HG03139 (cell line): ENCODE data around the gene NF2.

ENCODE experiments used
- ATAC-seq: cut with Tn5 transposase; IDR thresholded peaks from one replicate; pipeline ENCODE4 v1.9.1; 2021; ENCODE audit not compliant: unreplicated experiment

NF2 gene

DNA sequence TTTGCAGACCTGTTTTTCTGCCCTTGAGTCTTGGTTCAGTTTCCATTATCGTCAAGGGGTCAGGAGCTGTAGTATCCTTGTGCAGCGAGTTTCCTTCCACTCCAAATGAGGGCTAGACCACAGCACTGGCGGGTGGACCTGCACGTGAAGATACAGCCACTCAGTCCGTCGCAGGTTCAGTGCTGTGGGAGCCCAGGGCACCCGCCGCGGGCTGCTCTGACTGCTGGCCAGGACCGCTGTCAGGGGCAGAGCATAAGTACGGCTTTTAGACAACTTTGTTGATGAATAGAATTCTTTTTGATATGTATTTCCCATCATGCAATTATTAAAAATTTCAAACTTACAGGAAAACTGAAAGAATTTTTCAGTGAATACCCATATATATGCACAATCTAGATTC is 56.6 kb downstream of the NF2 start:
- ATAC-seq: no peak

DNA sequence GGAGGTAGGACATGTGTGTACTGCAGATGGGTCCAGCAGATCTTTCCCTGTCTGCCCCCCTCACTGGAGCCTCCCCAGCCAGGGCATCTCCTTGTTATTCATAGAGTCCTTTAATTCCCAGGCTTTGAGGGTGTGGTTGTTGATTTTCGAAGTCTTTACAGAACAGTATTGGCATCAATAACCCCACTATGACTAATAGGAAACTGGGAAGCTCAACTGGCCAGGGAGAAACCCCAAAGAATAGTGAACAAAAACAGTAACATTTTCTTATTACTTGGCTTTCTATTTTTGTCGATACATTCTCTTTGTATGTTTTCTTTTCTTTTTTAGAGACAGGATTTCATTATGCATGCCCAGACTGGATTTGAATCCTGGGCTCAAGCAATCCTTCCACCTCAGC is 57.9 kb downstream of the NF2 start:
- no peak for ATAC-seq

DNA sequence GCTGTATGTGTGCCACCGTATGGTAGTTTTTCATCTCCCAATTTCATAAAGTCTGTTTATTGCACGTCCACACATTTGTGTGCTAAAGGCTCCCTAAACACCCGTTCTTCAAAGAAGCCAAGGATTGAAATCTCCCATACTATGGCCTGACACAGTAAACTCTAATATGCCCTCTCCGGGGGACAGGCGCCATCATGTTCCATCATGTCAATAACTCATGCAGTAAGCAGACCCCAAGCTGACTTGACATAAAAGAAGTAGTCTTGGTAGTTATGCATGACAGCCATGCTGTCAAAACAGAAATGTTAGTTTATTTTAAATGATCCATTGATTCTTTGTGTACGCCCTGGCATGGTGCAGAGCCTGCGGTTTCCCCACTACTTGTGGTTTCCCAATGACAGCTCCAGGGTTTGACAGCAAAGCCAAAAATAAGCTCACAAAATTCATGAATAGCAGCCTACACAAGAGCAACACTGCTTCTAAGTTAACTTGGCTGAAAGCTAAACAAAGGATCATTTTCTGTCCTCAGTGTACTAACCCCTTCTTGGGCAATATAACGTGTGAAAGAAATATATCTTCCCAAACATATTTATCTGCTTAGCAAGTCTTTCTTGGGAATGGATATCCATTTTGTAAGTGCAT is 59.9 kb downstream of the NF2 start:
- ATAC-seq: no peak

DNA sequence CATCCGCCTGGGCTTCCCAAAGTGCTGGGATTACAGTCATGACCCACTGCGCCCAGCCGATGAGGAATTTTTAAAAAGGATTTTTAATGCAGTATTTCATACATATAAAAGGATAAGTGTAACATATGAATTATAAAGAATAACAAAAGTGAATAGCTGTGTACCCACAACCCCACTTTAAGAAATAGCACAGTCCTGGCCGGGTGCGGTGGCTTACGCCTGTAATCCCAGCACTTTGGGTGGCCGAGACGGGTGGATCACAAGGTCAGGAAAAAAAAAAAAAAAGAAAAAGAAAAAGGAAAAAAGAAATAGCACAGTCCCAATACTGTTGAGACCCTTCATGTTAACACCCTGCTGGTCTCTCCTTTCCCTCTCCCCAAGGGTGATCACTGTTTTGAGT is 62.1 kb downstream of the NF2 start:
- ATAC-seq: no peak

DNA sequence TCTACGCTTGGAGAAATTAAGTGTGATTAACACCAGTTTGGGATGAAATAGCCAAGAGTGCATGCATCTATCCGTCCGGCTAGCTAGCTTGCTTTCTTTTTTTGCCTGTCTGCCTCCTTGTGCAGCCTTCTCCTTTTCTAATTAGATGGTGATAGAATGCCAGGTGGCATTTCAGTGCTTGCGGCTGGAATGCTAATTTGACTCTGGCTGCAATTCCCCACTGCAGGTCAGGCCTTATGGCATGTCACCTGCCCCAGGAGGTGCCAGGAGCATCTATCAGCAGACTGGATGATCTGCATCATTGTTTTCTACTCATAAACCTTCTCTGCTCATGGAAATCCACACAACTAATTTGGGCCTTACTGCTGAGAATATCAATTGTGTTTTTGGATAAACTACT is 65.2 kb downstream of the NF2 start:
- no peak for ATAC-seq

DNA sequence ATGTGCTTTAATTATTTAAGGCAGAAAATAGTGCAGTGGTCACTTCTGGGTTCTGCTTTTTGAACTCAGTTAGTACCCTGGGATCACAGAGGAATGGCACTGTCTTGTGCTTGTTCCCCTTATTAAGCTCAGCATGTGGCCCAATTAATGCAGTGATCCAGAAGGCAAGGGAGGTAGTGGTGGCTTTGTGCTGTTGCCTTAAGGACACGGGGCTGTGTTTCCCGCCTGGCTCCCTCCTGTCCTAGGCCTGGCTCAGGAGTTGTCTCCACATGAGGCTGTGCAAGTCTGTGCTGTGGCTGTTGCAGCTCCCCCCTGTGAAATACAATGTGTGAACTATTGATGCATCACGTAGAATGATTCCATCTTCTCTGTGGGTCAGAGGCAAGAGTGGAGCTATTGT is 67.2 kb downstream of the NF2 start:
- no peak for ATAC-seq

DNA sequence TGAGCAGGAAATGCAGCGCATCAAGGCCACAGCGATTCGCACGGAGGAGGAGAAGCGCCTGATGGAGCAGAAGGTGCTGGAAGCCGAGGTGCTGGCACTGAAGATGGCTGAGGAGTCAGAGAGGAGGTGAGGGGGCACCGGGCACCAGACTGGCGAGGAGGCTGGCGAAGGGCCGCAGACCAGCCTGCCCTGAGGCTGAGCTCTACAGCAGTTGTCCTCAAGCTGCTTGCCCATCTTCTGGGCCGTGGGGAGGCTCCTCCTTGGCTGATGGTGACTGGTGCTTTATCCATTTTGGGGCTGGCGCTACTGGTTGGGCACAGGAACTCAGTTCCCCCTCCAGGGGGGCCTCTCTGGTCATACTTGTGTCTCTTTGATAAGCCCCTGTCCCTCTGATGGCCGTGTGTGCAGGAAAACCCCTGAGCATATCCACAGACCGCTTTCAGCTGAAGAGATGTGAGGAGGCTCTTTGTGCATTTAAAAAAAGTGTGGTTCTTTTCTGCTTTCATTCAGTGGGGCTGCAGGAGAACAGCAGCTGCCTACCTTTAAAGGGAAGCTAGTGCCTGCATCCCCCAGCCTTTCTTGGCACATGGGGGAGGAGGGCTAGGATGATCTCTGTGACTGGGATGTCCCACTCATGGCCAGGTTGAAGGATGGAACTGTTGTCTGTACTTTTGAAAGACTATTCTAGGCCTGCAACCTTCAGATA is 70.1 kb downstream of the NF2 start:
- ATAC-seq: no peak

DNA sequence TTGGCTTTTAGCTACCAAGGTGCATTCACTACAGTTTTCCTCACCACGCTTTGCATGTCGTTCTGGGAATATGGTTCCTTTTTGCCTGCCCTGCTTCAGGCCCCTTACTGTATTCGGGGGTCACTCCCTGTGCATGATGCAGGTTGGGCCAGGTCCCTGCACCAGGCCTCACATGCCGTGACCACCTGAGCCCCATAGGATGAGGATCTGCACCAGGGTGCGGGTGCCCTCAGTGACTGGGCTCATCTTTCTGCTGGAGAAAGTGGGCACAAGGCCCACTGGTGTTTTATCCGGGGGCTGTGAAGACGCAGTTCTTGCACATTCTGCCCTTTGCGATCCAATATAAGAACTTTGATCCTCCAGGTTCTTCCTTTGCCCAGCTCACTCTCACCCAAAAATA is 70.7 kb downstream of the NF2 start:
- no peak for ATAC-seq

DNA sequence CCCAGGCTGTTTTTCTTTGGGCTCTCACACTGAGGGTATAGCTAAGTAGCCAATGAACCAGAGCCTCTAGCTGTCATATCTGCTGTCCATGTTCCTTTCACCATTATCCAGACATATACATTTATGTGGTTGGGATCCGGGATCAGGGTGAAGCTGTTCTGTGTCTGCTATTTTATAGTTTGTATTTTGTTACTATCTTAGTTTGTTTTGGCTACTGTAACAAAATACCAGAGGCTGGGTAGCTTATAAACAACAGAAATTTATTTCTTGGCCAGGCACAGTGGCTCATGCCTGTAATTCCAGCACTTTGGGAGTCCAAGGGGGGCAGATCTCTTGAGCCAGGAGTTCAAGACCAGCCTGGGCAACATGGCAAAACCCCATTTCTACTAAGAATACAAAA is 75.9 kb downstream of the NF2 start:
- ATAC-seq: no peak

DNA sequence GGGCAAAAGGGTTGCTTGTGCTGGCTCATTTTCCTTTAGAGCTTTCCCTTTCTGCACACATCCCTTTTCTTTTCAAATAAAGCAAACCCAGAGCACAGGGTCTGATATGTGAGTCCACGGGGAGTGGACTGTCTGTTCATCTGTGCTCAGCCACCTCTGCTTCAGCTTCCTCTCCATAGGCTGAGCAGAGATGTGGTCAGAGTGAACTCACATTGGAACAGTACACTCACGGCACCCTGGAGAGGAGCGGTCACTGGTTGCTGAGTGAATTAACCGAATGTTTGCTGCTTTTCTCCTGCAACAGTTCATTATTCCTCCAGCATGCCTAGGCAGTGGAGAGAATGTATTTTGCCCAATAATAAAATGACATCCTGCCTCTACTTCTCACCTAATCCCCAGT is 80.1 kb downstream of the NF2 start:
- ATAC-seq: no peak

DNA sequence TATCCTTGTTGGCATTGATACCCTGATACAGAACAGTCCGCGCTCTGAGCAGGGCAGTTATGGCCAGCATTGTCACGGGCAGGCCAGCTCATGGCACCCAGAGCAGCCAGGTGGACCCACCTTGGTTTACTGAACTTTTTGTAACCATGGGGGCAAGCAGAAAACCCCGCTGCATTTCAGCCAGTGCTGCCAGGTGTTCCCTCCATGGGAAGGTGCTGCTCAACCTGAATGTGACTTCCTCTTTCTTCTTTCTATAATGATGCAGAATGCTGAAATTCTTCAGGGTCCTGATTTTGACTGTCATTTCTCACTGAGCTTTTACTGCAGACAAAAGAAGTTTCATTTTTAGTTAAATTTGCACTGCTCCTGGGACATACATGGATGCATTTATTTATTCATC is 80.8 kb downstream of the NF2 start:
- ATAC-seq: no peak

DNA sequence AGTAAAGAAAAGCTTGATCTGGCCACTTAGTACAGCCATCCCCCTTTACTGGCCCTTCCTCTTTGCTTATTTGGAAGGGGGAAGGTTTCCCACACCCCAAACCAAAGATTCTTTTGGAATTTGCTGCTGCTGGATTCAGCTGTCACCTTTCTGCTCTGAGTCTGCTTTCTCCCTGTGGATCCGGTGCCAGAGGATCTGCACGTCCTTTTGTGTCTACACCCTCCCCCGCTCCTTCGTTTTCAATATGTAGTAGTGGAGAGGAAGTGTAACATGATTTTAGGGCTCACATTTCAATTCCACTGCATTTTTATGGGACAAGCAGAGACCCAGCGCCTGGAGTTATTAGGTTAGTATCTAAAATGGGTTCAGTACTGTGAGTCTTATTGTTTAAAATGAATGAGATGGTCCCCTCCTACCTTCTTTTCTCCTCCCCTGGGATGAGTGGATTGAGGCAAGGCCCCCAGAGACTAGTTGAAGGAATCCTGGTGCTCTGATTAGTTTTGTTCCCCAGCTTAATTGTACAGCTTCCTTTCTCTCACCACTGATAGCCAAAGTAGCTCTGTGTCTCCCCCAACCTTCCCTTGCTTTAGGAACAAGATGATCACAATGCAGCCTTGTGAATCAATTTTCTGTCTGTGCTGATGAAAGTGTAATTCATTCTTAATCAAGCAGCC is 85.9 kb downstream of the NF2 start:
- ATAC-seq: no peak

DNA sequence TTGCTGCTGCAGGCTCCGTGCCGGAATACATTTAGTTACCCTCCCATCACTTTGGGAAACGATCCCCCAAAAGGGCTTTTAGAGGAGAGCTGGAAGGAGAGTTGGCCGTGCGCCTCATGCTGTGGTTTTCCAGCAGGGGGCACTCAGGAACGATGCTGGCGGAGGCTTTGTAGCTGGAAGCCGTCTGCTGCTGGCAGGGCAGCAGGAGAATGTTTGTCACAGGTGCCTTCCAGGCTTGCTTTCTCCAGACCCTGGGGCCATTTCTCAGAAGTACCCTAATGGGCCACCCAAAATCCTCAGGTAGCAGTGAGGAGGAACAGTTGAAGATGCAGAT is 86.4 kb downstream of the NF2 start:
- no peak for ATAC-seq

DNA sequence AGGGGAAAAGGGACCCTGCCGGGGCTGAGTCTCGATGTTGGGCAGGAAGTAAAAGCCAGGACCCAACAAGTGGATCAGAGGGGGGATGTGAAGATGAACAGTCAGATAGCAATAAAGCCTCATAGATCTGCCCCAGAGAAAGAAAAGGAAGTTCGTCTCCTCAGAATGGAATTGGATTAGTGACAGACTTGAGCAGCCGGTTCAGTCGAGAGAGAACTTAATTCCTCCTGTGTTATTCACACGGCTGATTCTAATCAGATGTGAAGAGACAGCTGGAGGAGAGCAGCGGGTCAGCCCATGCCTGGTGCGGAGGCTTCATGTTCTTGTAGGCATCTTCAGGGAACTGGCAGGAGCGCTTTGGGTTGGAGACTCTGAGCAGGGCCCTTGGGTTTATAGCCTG is 87.0 kb downstream of the NF2 start:
- no peak for ATAC-seq

DNA sequence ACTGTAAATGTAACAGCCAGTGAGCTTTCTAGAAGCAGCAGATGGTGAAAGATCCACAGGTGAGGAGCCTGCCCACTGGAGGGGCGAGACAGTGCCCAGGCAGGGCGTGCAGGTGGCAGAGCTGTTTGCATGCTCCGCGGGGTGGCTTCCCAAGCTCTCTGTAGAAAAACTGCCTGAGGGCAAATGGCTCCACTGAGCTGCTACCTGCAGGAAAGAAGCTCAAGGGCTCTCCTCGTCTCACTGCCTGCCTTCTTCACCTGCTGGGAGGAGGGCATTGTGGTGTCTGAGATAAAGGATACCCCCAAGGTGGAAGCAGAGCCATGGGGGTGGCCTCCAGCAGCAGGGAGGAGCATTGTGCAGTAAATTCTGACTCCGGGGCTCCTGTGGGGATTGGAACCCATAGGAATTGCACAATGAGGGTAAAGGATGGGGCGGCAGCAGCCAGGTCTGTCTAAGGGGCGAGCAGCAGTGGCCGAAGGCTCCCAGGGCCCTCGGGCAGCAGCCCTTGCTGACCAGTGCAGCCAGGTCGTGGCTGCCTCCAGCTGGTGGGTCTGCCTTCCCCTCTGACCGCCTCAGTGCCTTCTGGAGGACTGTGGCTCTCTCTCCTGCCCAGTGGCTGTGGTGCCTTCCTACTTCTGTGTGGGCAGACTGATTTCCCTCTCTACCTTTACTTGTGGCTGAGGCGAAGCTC is 88.3 kb downstream of the NF2 start:
- ATAC-seq: no peak

DNA sequence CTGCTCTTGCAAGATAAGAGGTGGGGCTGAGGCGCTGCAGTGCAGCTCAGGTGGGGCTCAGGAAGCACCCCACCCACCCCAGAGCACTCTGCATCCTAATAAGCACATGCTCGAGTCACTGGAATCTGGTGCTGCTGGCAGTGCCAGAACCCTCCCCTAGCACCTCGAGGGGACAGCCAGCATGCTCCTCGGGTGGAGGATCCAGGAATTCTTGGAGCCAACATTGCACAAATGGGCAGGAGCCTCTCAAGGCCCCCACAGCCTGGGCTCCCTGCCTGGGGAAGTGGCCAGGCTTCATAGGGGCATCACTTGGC is 88.9 kb downstream of the NF2 start:
- ATAC-seq: no peak

DNA sequence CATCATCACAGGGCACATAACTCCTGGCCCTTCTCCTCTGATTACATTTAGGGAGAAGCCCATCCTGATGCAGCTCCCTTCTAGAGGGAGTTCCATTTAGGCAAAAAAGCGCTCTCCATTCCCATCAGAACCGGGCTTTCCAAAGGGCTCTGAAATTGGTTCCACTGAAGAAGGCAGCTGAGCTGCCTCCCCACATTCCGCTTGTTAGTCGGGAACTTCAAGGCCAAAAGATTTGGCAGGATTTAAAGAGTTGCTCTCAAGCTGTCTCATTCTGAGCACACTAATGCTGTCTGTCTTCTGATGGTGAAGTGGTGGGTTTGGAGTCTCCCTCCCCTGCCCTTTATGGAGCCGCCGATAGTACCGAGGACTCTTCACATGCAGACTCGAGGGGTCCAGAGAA is 89.7 kb downstream of the NF2 start:
- ATAC-seq: no peak

DNA sequence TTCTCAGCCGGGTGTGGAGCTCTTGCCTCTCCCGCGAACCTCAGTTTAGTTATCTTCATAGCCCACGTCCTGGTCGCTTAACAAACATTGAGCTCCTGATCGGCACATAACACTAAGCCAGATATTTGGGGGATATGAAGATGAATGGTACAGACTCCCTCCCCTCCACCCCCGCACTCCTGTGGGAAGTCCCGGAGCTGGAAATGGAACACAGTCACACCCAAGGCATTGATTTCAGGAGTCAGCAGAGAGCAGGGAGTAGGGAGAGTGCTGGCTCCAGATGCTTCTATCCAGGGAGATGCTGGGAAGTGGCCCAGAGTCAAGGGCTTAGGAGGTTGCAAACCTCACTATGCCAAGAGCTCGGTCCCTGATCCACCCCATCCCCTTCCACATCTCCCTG is 90.2 kb downstream of the NF2 start:
- ATAC-seq: no peak

DNA sequence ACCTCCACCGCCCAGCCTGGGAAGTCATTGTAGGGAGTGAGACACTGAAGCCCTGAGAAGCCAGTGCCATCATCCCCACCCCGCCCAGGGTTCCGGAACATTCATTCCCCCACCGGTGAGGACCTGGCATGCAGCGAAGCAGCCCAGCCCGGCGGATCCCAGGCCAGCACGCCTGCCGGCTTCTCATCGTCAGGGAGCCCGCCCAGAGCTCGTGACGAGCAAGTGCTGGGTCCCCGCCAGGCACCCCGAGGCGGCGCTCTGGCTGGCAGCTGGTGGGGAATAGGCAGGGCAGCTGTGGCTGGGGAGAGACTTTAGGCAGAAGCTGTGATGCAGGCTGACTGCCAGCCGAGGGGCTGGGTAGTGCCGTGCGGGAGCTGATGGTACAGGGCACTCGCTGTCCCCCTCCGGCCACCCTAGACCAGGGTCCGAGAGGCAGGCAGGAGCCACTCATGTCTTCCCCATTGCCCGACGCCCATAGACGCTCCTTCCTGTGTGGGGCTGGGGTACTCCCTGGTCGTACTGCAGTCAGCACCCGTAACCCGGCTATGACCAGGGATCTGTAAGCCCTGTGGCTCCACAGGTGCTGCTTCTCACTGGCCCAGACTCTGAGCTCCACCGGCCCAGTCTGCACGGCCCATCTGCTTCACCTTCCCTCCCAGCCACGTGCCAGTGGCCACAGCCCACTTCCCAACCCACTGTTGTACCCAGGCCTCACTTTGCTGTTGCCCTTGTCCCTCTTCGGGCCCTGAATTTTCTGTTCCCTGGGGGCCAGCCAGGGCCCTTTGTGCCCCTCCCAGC is 91.9 kb downstream of the NF2 start:
- ATAC-seq: no peak

DNA sequence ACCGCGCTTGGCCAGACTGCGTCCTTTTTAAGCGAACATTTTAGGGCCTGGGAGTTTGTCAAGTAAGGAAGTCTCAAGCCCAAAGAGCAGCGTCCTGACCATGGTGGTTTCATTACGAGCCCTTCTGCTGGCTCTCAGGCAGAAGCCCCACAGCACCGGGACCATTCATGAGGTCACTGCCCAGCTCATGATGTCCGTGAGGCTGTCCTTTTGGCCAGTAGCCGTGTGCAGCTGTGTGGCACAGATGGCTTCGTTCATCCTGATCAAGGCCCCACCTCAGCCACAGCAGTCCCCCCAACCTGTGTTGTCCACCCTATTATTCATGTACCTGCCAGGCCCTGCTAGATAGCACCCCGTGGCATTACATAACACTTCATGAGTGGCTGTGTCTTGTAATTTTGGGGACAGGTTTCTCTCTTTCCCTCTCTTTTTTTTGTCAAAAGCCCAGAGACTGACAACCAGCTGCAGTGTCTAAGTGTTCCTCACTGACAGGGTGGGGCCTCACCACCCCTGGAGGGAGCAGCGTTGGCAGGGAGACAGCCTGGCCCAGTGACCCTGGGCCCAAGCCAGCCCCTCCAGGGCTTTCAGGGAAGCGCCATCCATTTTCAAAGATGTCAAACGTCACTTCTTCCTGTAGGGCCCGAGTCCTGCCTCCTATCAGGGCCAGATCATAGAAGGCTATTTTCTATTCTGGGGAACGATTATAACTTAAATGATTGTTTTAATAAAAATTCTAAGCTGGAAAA is 94.6 kb downstream of the NF2 start:
- ATAC-seq: no peak
